Ishikawa (cell line): ENCODE measurements around the gene MT1M.

Experiments
- CREB1 ChIP-seq: IDR thresholded peaks from 2 replicates; pipeline ENCODE4 v1.6.1; 2012; ENCODE audit warnings: low read depth
- EGR1 ChIP-seq: IDR thresholded peaks from 2 replicates; pipeline ENCODE4 v1.6.1; 2012
- RAD21 ChIP-seq: IDR thresholded peaks from 2 replicates; pipeline ENCODE4 v1.6.1; 2012; ENCODE audit warnings: low read depth
- TEAD4 ChIP-seq: IDR thresholded peaks from 2 replicates; pipeline ENCODE4 v1.6.1; 2012
- USF1 ChIP-seq: IDR thresholded peaks from 2 replicates; pipeline ENCODE4 v1.6.1; 2012
- TF ChIP-seq, protein P1 (sequence below): IDR thresholded peaks from 2 replicates; pipeline ENCODE4 v1.6.1; 2012; ENCODE audit warnings: low read depth, mild to moderate bottlenecking

DNA sequence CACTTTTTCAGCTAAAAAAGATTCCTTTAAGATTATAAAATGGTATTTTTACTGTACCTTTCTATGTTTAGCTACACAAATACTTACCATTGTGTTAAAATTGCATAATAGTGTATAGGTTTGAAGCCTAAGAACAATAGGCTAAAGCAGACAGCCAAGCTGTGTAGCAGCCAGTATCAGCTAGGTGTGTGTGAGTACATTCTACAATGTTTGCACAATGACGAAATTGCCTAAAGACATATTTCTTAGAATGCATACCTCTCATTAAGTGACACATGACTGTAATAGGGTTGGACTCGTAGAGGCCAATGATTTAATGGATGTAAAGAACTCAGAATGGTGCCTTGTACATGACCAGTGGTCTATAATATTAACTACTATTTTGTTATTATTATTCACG lies 17.4 kb downstream of the MT1M start:
- TF ChIP-seq USF1 (no peak), TEAD4 (peak; percentile 24; the same call in 1 of the 2 replicates), CREB1 (no peak), RAD21 (no peak), EGR1 (no peak)
- TF ChIP-seq, protein P1, sequence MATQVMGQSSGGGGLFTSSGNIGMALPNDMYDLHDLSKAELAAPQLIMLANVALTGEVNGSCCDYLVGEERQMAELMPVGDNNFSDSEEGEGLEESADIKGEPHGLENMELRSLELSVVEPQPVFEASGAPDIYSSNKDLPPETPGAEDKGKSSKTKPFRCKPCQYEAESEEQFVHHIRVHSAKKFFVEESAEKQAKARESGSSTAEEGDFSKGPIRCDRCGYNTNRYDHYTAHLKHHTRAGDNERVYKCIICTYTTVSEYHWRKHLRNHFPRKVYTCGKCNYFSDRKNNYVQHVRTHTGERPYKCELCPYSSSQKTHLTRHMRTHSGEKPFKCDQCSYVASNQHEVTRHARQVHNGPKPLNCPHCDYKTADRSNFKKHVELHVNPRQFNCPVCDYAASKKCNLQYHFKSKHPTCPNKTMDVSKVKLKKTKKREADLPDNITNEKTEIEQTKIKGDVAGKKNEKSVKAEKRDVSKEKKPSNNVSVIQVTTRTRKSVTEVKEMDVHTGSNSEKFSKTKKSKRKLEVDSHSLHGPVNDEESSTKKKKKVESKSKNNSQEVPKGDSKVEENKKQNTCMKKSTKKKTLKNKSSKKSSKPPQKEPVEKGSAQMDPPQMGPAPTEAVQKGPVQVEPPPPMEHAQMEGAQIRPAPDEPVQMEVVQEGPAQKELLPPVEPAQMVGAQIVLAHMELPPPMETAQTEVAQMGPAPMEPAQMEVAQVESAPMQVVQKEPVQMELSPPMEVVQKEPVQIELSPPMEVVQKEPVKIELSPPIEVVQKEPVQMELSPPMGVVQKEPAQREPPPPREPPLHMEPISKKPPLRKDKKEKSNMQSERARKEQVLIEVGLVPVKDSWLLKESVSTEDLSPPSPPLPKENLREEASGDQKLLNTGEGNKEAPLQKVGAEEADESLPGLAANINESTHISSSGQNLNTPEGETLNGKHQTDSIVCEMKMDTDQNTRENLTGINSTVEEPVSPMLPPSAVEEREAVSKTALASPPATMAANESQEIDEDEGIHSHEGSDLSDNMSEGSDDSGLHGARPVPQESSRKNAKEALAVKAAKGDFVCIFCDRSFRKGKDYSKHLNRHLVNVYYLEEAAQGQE = no peak
